ENCODE measurements around the gene KCNJ10. TPM values are rescaled to one million over a fixed set of nuclear protein-coding genes. Genes with fewer than 3 reads are reported as not detected.

The KCNJ10 gene
- polyA plus RNA-seq, 4 donors, result 1.0 to 29.7 (median 25.0) TPM

DNA sequence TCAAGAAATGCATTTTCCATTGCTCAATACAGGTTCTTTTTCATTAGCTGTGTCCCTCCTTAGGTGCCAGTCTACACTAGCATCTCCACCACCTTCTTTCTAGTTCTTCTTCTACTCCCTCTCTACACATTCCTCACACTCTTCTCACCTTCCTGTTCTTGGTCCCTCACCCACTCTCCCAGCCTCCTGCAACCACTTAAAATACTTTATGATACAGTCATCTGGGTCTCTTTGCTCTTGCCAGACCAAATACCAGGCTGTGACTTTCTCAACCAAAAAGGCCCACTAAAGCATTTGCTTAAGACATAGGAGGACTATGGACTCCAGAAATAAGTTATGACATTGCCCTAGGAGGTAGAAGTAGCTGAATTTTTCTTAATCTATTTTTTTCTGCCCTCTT lies 73.3 kb downstream of the KCNJ10 start:
- DNase-seq (ENCODE audit: low read depth in 4 of 4, low spot score in 3 of 4), result no peak

- DNase-seq (ENCODE audit: low read depth in 4 of 4, low spot score in 3 of 4), result no peak
Measured at GRCh38 chr1:159994896-159995295, 75.1 kb downstream of the KCNJ10 start.

DNA sequence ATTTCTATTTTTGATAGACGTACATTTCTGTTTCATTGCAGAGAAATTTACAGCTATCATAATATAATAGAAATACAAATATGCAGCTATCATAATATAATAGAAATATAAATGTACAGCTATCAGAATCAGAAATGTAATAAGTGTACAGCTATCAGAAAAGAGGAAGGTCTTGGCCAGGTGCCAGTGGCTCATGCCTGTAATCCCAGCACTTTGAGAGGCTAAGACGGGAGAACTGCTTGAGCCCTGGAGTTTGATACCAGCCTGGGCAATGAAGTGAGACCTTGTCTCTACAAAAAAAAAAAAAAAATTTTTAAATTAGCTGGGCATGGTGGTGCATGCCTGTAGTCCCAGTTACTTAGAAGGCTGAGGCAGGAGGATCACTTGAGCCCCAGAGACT lies 76.0 kb downstream of the KCNJ10 start:
- no peak for DNase-seq (ENCODE audit: low read depth in 4 of 4, low spot score in 3 of 4)

GRCh38 chr1:159992161-159992560 lies 77.8 kb downstream of the KCNJ10 start:
- DNase-seq (ENCODE audit: low read depth in 4 of 4, low spot score in 3 of 4), result no peak

GRCh38 chr1:159991513-159991912 lies 78.4 kb downstream of the KCNJ10 start:
- no peak for DNase-seq (ENCODE audit: low read depth in 4 of 4, low spot score in 3 of 4)

DNA sequence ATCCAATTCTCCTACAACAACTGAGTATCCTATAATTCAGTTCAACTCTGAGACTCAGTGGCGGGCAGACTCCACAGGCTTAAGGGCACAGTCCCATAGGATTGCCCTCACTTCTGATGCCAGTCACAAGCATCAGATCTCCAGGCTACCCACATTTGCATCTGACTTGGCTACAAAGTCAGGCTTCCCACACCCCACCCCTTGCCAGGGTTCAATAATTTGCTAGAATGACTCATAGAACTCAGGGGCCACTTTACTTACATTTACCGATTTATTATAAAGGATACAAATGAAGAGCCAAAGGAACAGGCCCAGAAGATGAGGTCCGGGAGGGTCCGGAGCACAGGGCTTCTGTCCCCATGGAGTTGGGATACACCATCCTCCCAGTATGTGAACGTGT lies 80.0 kb downstream of the KCNJ10 start:
- no peak for DNase-seq (ENCODE audit: low read depth in 4 of 4, low spot score in 3 of 4)

- DNase-seq (ENCODE audit: low read depth in 4 of 4, low spot score in 3 of 4), result no peak
Measured at GRCh38 chr1:159989581-159989980, 80.4 kb downstream of the KCNJ10 start.

DNA sequence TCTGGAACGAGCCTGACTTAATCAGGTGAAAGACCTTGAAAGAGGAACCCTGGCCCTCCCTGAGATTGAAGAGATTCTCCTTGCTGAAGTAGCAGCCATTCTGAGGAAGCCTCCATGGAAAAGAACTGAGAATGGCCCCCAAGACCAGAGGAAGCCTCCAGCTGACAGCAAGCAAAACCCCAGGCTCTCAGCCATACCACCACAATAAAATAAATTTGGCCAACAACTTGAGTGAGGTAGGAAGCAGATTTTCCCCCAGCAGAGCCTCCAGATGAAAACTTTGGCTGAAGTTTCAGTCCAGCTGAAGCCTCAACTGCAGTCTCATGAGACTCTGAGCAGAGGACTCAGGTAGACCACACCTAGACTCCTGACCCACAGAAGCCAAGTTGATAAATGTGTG lies 82.0 kb downstream of the KCNJ10 start:
- DNase-seq (ENCODE audit: low read depth in 4 of 4, low spot score in 3 of 4), result no peak

DNA sequence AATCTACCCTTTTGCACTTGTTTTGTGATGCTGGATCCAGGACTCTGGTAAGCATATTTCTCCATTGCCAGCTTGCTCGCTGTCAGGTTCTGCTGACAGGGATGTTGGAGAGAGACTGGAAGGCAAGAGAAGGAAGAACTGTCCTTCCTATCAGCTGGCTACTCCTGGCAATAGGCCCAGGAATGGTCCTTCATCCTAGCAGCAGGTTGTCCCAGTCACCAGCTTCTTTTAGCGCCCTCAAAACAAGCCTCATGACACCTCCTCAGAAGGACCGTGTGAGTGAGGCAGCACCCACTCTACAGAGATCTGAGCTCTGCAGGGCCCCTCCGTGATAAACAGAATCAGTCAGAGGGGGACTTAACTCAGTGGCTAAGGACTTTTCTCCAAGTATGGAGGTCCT lies 82.8 kb downstream of the KCNJ10 start:
- no peak for DNase-seq (ENCODE audit: low read depth in 4 of 4, low spot score in 3 of 4)

- DNase-seq (ENCODE audit: low read depth in 4 of 4, low spot score in 3 of 4), result no peak
Measured at GRCh38 chr1:159986531-159986930, 83.4 kb downstream of the KCNJ10 start.

- no peak for DNase-seq (ENCODE audit: low read depth in 4 of 4, low spot score in 3 of 4)
Measured at GRCh38 chr1:159986093-159986492, 83.9 kb downstream of the KCNJ10 start.

DNA sequence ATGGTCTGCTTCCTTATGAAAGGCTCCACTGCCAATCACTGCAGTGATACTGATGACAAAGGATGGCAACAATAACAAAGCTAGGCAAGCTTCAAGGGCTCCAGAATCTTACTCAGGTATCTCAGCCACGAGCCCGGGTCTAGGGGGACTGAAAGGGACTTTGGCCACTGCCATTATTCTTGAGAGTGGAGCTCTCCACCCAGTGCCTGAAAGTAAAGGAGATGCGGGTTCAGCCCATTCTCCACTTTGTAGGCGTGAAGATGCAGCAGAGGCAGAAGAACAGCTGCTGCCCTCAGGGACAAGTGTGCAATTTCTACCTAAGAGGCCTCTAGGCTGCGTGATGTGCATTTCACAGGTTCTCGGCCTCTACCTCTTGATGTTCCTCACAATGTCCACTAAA lies 84.5 kb downstream of the KCNJ10 start:
- no peak for DNase-seq (ENCODE audit: low read depth in 4 of 4, low spot score in 3 of 4)

DNA sequence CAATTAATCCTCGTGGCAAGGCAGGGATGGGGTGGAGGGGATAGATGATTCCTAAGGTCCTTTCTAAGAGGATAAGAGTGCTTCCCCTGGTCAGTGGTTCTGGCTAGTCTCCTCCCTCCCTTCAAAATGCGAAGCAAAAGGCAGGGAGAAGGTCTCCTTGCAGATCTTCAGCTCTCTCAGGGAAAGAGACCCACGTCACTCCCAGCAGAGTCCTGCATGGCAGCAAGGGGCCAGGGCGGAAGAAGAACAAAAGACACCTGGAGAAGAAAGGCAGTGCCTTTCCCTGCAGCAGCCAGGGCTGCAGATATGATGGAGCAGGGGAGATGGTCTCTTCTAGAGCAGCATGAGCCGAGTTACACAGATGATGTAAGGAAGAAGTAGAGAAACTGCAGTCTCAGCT lies 86.3 kb downstream of the KCNJ10 start:
- DNase-seq (ENCODE audit: low read depth in 4 of 4, low spot score in 3 of 4), result no peak

GRCh38 chr1:159982280-159982679 lies 87.7 kb downstream of the KCNJ10 start:
- no peak for DNase-seq (ENCODE audit: low read depth in 4 of 4, low spot score in 3 of 4)

DNA sequence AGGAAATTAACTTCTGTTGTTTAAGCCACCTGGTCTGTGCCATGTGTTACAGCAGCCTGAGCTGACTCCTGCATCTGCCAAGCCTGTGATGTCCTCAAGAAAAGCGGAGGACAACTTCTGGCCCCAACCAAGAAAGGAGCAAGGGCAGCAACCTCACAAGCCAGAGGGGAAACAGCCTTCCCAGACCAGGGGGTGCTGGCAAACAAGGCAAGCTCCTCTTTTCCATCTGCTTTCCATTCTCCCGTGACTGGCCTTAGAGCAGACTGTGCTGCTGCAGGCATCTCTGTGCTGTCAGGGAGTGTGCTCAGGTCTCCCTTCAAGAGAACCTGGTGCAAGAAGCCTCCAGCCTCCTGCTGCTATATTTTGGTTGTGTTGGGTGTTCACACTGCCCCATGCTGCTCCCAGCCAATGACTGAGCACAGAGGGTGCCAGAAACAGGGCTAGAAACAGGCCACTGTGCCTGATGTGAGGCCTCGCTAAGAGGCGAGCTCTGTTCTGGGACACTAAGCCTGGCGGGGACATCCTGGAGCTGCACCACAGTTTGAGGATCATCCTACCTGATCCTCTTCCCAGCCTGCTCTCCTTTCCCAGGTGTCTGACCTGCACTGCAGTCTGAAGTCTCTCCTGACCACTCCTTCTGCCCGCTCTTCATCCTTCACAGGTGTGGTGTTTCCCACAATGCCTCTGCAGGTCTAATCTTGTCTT lies 88.5 kb downstream of the KCNJ10 start:
- no peak for DNase-seq (ENCODE audit: low read depth in 4 of 4, low spot score in 3 of 4)

- no peak for DNase-seq (ENCODE audit: low read depth in 4 of 4, low spot score in 3 of 4)
Measured at GRCh38 chr1:159980786-159981185, 89.2 kb downstream of the KCNJ10 start.

DNA sequence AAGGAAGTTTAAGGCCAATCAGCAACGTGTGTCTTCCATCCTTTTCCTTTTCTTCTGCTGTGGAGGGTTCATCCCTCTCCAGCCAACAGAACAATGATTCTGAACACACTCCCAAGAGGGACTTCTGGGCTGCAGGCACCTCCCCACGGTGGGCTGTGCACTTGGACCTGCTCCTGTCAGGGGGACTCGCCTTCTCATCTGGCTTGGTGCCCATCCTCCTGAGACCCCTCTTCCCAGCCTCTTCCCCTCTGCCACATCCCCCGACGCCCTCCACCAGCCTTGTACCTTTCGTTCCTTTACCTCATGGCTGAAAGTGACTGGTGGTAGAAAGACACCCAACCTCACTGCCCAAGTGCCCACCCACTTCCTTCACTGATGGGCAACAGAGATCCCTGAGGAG lies 89.9 kb downstream of the KCNJ10 start:
- DNase-seq (ENCODE audit: low read depth in 4 of 4, low spot score in 3 of 4), result no peak

GRCh38 chr1:159979257-159979656 lies 90.7 kb downstream of the KCNJ10 start:
- no peak for DNase-seq (ENCODE audit: low read depth in 4 of 4, low spot score in 3 of 4)

DNA sequence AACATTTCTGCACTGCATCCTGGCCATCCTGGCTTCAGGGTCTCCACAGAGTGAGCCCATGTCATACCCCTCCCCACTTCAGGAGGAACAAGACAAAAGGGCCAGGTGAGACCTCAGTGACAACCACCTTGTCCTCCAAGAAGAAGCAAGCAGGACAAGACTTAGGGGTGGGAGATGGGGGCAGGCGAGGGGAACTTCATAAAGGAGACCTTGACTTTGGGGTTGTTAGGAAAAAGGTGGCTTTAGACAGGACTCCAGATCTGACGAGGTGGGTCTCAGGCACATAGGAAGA lies 91.9 kb downstream of the KCNJ10 start:
- DNase-seq (ENCODE audit: low read depth in 4 of 4, low spot score in 3 of 4), result no peak

DNA sequence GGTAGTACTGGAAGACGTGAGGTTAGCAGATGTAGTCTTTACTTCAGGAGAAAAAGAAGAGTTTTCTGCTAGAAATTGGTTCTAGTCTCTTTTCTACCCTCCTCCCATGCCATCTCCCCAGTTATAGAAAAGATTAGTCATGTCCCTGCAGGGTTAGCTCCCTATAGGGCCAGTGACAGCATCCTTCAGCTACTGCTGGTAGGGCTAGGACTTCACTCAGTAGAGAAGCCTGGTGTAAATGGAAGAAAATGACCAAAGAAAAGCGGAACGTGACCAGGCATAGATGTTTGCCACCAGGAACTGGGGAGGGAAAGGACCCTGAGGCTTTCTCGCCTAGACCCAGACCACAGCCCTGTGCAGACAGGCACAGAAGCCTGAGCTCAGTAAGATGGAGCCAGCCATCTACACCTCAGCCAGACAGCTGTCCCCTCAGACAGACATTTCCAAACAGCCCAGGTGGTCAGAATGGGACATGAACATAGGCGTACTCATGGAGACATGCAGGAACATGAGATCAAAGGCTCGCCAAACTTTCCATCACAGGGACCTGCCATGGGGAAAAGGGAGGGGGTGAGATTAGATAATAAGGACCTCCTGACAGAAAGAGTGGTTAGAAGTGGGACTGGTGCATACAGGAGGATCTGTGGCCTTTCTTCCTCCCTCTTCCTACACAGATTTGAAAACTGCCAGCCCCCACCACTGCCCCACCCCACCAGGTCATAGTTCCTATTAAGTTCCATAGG lies 92.4 kb downstream of the KCNJ10 start:
- no peak for DNase-seq (ENCODE audit: low read depth in 4 of 4, low spot score in 3 of 4)

DNA sequence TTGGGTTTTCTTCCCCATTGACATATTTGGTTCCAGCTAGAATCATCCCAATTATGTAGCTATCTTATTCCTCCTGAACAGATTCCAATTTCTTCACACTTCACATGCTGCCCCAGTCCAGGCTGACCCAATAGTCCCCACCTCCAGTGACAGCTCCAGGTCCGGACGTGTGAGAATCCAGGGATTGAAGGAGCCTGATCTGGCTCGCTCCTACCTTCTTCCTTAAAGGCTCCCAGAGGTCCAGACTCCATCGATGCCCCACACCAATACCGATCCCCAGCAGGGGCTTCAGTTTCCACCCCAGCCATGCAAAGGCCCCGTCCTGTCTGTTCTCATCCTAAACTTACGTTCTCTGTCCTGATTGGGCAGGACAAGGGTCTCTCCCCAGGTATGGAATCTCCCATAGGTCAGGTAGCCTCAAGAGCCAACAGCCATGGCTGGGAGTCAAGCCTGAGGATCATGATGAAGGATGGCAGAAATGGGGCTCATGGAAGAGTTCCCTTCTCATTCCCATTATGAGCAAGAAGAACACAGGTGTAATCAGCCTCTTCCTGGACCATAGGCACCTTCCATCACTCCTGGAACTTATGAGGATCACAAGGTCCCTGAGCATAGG lies 95.5 kb downstream of the KCNJ10 start:
- DNase-seq (ENCODE audit: low read depth in 4 of 4, low spot score in 3 of 4), result no peak

DNA sequence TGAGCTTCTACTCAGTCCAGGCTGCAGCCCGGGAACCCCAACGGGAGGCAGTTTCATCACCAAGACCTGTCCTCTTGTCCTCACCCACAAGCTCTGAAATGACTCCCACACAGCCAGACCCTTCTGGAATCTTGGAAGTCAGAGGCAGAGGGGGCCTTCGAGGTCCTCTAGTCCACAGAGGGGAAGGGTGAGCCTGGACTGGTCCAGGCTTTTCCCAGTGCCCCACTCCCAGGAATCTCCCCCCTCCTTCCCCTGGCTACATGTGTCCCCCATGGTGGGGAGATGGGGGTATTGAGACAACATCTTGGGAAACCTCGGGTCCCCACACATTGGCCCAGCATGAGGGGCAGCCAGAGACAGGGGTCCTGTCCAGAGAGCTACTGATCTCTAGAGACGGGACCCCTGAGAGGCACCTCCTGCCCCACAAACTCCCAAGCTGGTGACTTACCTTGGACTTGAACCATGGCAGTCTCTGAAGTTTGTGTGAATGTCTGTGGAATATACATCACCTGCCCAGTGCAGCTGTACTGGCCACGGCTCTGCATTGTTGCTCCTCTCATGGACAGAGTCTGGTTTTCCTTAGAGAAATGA lies 96.5 kb downstream of the KCNJ10 start:
- DNase-seq (ENCODE audit: low read depth in 4 of 4, low spot score in 3 of 4), result no peak
